IMR-90 (cell line): ENCODE measurements around the gene MRPL17.

ENCODE experiments used
- CEBPB ChIP-seq: IDR thresholded peaks from 2 replicates; pipeline ENCODE4 v1.6.1; 2012; ENCODE audit warnings: low read depth, low read length, improper control_type of control experiment
- TF ChIP-seq, protein P1 (sequence below): conservative IDR thresholded peaks from 2 replicates; pipeline ENCODE4 v1.5.1; 2012; ENCODE audit warnings: mild to moderate bottlenecking, low read depth, low read length, improper control_type of control experiment
- TF ChIP-seq, protein P2 (sequence below): fragments of 150-350 bp; IDR thresholded peaks from 2 replicates; pipeline ENCODE4 v1.6.1; 2016; ENCODE audit warnings: low read depth, mild to moderate bottlenecking, low read length, moderate library complexity, borderline replicate concordance

DNA sequence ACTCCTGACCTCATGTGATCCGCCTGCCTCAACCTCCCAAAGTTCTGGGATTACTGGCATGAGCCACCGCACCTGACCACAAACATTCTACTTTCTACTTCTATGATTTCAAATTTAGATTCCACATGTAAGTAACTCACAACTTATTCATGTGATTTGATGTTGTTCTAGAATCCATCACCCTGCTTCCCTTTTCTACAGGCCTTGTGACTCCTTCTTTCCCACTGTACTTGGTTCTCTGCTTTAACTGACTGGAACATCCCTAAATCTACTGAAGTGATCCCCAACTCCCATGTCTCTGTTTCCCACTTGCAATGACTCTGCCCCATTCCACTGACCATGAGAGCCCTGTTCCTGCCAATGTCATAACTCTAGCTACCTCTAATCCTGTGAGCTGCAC, 25.7 kb upstream of the MRPL17 start:
- no peak for TF ChIP-seq CEBPB
- TF ChIP-seq, protein P1, sequence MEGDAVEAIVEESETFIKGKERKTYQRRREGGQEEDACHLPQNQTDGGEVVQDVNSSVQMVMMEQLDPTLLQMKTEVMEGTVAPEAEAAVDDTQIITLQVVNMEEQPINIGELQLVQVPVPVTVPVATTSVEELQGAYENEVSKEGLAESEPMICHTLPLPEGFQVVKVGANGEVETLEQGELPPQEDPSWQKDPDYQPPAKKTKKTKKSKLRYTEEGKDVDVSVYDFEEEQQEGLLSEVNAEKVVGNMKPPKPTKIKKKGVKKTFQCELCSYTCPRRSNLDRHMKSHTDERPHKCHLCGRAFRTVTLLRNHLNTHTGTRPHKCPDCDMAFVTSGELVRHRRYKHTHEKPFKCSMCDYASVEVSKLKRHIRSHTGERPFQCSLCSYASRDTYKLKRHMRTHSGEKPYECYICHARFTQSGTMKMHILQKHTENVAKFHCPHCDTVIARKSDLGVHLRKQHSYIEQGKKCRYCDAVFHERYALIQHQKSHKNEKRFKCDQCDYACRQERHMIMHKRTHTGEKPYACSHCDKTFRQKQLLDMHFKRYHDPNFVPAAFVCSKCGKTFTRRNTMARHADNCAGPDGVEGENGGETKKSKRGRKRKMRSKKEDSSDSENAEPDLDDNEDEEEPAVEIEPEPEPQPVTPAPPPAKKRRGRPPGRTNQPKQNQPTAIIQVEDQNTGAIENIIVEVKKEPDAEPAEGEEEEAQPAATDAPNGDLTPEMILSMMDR = no peak
- TF ChIP-seq, protein P2, sequence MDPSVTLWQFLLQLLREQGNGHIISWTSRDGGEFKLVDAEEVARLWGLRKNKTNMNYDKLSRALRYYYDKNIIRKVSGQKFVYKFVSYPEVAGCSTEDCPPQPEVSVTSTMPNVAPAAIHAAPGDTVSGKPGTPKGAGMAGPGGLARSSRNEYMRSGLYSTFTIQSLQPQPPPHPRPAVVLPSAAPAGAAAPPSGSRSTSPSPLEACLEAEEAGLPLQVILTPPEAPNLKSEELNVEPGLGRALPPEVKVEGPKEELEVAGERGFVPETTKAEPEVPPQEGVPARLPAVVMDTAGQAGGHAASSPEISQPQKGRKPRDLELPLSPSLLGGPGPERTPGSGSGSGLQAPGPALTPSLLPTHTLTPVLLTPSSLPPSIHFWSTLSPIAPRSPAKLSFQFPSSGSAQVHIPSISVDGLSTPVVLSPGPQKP = no peak
